NCI-H2227 (cell line): ENCODE results near the gene CELF4.

Experiments
- DNase-seq: peaks from one replicate; lab custom pipeline; 2025; ENCODE audit not compliant: unreplicated experiment; lab: John Stamatoyannopoulos, UW

CELF4 gene

DNA sequence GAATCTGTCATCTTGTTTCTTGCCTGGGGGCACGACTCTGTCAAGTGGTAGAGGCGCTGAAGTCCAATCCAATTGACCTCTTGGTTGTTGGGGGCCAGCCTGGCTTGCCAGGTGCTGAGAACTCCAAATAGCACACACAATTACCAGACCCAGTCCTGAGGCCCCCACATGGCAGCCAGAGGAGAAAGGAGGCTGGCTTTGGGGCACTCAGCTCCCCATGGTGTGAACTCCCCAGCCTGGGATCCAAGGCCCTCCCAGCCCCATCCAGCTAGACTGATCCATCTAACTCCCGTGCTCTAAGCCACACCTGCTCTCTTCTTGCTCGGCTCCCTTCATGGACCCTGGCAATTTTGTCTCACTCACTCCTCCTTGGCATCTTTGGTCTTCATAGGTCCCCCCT is 170.0 kb downstream of the CELF4 start:
- no peak for DNase-seq

DNA sequence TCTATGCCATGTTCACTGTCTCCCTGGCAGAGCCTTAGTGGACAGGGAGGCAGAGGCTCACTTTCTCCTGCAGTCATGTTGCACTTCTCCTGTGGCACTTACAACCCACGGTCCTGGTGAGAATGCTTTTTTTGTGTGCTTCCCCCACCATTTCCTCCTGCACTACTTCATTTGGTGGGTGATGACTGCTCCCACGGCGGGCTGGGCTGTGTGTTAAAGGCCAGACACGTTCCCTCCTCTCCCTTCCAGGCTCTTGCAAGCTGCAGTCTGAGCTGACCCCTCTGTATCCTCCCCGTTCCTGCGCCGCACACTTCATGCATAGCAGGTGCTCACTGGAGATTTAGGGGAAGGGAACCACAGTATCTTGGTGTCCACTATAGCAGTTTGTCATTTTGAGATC is 170.5 kb downstream of the CELF4 start:
- no peak for DNase-seq

GRCh38 chr18:37394610-37394965 is 171.0 kb downstream of the CELF4 start:
- DNase-seq, result no peak

GRCh38 chr18:37393945-37394609 is 171.5 kb downstream of the CELF4 start:
- peak; percentile 93 for DNase-seq

DNA sequence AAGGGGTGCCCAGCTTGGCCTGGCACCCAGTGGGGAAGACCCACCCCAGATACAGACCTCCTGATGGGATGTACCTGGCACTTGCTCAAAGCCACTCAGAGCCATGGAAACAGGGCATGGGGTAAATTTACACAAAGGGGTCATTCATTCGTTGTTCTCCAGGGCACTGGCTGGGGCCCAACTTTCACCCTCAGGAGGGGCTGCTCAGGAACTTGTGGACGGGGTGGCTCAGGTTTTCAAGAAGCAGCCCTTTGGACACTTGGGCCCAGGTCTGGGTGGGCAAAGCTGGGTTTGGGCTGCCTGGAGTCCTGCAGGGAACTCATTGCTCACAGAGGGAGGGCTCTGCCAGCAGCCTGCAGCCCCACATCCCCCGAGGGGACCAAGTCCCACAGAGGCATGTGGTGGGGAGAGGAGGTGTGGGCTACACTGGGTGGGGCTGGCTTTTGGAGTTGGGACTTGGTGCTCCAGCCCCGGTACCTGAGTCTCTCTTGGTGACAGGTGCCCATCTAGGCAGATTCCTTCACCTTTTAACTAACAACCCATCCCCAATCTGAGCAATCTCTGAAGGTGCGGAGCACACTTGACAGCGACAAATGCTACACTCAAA is 172.3 kb downstream of the CELF4 start:
- no peak for DNase-seq

DNA sequence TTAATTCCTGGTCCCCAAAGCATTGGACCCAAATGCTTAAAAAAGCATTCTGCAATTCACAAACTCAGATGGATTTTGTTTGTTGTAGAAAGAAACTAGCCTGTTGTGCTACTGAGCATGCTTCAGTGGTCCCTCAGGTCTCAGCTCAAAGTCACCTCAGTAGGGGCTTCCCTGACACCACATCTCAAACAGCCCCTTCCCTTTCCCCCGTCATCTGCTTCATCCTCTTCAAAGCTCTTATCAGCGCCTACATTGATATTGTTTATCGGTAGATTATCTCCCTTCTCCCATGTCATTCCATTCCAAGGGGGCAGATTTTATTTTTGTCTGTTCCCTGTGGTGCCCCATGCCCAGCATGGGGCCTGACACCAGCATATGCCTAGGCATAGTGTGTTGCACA is 172.9 kb downstream of the CELF4 start:
- DNase-seq, result no peak

DNA sequence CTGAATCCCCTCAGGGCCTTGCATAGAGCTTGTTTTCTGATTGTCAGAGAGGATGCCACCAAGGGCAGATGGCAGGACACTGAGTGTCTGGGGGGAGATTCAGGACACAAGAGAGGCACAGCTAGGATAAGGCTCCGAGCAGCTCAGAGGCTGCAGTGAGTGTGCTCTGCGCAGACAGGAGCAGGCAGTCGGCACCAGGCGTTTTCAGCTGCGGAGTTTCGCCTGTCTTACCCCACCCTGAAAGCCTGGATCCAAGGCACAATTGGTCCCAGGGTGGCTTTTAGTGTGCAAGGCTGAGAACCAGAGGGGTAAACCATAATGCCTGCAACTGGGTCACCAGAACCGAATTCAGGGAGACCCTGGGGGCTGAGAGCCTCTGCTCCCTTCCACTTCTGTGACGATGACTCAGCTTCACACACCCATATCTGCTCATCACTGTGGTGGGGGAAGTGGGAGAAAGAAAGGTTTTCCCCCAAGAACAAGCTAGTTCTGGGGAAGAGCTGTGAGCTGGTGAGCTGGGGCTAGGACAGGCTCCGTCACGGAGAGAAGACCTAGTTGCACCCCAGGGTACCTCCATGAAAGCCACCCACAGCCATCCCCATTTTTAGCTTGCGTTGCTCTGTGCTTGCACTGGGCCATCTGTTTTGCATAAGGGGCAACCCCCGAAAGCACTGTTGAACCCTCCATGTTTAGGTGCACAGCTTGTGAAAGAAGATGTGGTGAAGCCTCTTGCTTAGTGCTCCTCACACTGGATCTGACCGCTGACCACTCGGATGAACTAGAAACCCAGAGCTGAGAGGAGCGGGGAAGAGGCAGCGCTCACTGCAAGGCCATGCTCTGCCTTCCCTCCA is 173.7 kb downstream of the CELF4 start:
- no peak for DNase-seq

DNA sequence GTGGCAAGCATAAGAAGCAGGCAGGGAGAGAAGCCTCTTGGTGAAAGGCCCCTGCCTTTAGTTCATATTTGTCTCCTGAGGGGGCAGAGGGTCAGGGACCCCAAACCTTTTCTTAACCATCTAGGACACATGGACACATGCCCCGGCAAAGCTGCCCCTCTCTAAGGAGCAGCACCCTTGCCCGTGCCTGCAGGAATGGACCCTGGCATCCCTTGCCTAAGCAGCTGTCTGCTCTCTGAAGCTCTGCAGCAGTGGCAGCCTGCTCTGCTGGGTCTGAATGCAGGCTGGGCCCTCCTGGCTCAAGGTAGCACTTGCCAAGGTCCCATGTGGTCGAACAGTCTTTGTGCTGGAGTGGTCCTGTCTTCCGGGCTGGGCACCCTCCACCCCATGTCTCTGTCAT is 174.4 kb downstream of the CELF4 start:
- DNase-seq, result no peak

DNA sequence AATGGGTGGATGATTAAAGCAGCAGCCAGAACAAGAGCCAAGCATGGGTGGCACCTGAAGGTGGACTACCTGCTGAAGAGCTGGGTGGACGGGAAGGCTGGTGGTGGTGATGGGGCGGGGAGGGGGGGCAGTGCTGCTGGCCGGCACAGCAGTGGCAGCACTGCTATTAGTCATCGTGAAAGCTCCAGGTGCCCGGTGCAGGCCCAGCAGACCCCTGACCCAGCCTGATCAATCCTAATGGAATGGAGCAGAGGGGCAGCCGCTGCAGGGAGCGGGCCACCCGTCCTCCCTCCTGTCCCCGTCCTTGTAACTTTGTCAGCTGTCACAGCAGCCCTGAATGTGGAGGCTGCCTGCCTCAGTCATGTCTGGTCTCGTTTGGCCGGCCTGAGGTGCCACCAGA is 174.9 kb downstream of the CELF4 start:
- DNase-seq, result no peak

GRCh38 chr18:37389684-37390368 is 175.8 kb downstream of the CELF4 start:
- DNase-seq, result no peak

- DNase-seq, result no peak
Measured at GRCh38 chr18:37389041-37389440, 176.6 kb downstream of the CELF4 start.

DNA sequence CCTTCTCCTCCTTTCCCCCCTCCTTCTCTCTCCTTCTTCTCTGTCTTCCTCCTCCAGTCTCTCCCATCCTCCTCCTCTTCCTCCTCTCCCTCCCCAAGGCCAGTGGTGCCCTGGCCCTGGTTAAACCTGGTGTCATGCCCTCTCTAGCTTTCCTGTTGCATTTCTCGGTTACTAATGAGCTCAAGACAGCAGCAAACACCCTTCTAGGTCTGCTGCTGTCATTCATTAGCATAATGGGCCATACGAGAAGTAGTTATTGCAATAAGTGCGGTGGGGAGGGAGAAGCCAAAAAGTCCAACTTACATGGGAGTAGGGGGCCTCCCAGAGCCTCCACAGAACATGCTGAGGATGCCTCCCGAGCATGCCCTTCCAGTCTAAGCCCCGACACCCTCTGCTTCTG is 177.2 kb downstream of the CELF4 start:
- DNase-seq, result no peak

GRCh38 chr18:37385846-37386778 is 179.5 kb downstream of the CELF4 start:
- peak; percentile 58 for DNase-seq

- no peak for DNase-seq
Measured at GRCh38 chr18:37383846-37384595, 181.6 kb downstream of the CELF4 start.

DNA sequence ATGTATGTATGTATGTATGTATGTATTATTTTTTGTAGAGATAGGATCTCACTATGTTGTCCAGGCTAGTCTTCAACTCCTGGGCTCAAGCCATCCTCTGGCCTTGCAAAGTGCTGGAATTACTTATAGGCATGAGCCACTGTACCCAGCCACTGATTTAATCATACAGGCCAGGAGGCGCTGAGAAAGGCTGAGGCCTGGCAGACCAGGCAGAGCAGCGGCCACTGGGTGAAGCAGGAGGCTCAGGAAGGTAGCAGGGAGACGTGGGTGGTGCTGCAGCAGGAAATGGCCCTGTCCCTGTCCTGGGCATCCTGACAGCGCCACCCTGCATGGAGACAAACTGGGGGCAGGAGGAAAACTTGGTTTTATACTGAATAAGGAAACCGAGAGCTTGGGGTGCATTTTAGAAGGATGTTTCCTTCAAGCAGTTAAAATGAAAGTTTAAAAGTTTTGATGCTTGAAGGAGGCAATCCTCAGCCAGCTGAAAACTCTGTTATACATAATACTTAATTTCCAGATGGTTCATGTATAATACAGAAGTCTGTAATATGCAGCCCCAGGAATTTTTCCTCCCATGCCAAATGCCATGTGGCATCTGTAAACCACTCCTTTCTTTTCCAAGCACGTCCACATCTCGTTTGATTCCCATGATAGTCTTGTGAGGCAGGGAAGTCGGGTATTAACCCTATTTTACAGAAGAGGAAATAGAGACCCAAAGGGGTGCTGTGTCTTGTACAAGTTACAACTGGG is 182.4 kb downstream of the CELF4 start:
- DNase-seq, result no peak

DNA sequence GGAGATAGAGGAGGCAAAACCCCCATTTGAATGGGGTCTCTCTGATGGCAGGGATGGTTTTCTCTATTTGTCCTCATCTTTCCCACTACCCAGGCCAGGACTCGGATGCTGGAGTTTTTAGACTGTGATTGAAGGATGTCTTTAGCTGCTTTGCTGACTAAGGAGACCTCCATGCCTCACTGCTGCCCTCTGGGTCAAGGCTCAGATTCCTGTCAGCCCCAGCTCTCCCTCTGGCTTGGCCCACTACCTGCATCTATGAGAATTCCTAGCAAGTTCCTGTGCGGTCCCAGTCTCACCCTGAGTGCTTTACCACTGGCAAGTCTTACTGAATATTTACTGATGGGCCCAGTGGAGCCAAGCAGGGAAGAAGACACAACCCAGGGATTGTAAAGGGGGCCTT is 184.0 kb downstream of the CELF4 start:
- DNase-seq, result no peak

DNA sequence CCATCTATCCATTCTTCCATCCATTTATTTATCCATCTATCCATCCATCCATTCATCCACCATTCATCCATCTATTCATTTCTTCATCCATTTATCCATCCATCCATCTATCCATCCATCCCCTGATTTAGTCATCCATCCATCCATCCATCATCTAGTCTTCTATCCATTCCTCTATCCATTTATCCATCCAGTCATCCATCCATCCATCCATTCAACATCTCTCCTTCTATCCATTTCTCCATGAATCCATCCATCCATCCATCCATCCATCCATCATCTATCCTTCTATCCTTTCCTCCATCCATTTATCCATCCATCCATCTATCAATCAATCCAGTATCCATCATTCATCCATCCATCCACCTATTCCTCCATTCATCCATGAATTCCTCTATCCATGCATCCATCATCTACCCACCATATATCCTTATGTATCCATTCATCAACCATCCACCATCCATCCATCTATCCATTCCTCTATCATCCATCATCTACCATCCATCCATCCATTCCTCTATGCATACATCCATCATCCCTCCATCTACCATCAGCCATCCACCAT is 185.0 kb downstream of the CELF4 start:
- no peak for DNase-seq

DNA sequence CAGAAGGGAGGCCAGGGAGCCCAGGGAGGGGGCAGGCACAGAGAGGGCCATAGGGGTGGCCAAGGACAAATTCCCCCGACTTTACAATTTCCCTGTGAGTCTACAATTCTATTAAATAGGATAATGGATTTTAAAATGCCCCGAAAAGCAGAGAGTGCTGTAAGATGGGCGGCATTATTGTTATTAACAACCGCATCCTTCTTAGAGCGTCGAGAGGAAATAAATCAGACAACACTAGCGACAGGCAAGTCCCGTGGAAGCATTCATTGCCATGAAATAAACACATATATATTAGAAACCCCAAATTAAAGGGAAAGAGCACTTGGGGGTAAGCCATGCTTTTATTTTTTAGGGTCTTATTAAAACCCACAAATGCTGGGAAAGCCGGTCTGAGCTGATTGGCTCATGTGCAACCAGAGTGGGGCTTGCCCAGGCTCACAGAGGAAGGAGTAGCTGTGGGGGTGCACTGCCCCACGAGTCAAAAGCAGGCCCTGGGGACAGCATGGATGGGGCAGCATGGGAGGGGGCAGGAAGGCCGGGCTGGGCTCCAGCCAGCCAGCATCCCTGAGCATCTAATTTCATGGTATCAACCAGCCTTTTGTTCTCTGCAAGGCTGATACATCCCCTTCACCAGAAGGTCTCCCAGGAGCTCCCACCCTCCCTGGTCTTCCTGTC is 187.1 kb downstream of the CELF4 start:
- DNase-seq, result peak; percentile 51
